ENCODE results near the gene TRIM47.

TRIM47 gene
- total RNA-seq, result 7.3 to 13.6 reads per million in 2 experiments

DNA sequence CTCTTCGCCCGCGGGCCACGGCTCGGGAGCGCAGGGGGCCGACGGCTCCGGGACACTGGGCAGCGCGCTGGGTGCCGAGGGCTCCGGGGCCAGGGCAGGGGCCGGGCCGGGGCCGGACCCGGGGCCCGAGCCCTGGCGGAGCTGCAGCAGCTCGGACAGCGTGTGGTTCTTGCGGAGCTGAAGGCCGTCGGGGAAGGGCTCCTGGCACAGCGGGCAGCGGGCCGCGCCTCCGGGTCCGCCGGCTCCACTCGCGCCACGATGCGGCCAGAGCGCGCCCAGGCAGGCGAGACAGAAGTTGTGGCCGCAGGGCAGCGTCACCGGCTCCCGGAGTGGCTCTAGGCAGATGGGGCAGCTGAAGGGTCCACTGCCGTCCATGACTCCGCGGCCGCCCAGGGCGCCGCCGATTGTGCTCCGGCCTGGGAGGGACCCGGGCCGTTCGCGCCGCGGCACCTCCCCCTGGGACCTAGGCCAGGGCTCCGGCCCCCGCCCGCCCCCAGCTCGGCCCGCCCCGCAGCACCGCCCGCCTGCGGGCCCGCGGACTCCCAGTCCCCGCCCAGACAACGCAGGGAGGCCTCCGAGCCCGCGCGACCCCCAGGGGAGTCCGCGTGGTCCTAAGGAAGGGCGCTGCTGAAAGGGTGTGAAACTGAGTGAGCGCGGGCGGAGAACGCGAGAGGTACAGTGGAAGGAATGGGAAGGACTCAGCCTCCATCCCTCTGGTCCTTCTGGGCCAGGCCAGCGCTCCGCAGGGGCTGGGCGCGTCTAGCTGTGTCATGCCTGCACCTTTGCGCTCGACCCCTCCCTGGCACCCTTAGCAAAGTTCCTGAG is at the start of gene TRIM47:
Gene TRIM47, minus strand, starts transcription at position 408 of the 825 bp plus-strand sequence. Its CDS starts 33 bp downstream, at position 375.
- no peak for DNase-seq (ENCODE audit: low read depth)

- DNase-seq (ENCODE audit: low read depth), result no peak
Observed at GRCh38 chr17:75927286-75927922, 49.0 kb upstream of the TRIM47 start.

- DNase-seq (ENCODE audit: low read depth), result no peak
Observed at GRCh38 chr17:75926456-75926855, 48.1 kb upstream of the TRIM47 start.

- no peak for DNase-seq (ENCODE audit: low read depth)
Observed at GRCh38 chr17:75925912-75926311, 47.5 kb upstream of the TRIM47 start.

DNA sequence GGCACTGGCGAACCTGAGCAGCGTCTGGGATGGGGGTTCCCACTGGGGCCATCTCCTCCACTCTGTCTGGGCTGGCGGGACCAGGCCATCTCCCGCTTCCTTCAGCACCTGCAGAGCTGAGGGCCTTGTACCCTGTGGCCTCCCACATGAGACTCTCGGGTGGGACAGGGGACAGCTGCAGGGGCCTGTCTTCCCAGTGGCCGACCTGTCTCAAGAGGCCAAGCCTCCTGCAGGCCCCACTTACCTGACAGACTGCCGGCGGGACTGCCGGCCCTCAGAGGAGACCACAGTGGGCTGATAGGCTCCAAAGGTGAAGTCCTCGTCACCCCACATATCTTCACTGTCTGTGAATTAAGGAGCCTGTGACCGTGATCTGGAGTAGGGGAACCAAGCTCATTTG is 46.7 kb upstream of the TRIM47 start:
- DNase-seq (ENCODE audit: low read depth), result no peak

DNA sequence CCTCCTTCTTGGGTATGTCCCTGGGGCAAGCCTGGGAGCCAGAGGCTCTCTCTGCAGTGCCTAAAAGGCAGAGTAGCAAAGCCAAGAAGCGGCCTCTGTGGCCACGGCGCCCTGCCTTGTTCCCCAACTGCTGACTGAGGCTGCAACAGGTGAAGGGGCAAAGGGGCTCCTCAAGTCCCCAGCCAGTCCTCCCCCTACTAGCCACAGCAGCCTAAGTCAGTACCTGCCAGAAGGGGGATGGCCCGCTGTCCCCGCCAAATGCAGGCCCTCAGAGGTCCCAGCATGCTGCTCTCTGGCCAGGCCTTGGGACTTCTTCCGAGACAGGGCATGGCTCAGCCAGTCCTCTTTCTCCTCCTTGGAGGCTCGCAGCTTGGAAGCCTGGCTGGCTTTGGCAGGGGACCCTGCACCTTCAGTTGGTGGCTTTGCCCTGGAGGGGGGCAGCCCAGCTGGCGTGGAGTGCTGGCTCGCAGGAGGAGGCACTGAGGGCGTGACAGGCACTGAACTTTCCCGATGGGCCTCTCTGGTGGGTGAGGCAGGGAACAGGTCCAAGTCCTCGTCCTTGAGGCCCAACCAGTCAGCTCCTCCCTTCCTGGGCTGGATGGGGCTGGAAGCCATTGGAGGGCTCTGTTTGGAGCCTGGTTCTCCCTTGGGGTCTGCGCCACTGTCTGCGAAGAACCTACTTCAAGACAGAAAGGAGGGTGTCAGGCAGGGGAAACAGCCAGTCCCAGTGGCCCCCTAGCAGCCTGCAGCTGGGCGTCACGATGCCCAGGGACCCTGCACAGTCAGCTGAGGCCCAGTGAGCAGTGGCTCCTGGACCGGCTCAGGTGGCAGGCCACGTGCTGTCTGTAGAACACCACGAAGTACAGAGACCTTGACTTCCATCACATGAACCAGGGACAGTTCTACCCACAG is 44.8 kb upstream of the TRIM47 start:
- DNase-seq (ENCODE audit: low read depth), result no peak

GRCh38 chr17:75922173-75922961 is 44.0 kb upstream of the TRIM47 start:
- DNase-seq (ENCODE audit: low read depth), result no peak

DNA sequence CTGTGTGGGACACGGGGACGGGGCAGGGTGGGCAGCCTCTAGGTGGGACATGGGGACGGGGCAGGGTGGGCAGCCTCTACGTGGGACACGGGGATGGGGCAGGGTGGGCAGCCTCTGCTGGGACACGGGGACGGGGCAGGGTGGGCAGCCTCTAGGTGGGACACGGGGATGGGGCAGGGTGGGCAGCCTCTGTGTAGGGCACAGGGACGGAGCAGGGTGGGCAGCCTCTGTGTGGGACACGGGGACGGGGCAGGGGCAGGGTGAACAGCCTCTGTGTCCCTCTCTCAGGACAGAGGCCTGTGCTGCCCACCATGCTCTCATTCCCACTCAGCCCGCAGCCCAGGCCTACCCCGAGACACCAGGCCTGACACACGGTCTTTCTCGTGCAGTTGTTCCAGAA is 43.2 kb upstream of the TRIM47 start:
- no peak for DNase-seq (ENCODE audit: low read depth)

- DNase-seq (ENCODE audit: low read depth), result no peak
Observed at GRCh38 chr17:75920045-75920560, 41.7 kb upstream of the TRIM47 start.

DNA sequence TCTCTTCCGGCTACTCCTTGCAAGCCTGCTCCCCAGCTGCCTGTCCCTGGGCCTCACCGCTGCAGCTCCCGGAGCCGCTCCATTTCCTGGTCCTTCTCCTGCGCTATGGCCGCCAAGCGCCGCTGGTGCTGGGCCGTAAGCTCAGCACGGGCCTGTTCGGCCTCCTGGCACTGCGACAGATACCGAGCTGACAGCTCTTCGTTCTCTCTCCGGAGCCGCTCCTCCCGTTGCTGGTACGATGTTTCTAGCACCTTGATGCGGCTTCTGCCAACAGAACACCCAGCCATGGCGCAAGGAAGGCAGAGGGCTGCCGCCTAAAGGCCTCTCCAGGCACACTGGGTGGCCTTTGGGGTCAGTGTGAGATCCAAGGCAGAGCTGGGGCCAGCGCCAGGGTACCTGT is 41.2 kb upstream of the TRIM47 start:
- DNase-seq (ENCODE audit: low read depth), result no peak

DNA sequence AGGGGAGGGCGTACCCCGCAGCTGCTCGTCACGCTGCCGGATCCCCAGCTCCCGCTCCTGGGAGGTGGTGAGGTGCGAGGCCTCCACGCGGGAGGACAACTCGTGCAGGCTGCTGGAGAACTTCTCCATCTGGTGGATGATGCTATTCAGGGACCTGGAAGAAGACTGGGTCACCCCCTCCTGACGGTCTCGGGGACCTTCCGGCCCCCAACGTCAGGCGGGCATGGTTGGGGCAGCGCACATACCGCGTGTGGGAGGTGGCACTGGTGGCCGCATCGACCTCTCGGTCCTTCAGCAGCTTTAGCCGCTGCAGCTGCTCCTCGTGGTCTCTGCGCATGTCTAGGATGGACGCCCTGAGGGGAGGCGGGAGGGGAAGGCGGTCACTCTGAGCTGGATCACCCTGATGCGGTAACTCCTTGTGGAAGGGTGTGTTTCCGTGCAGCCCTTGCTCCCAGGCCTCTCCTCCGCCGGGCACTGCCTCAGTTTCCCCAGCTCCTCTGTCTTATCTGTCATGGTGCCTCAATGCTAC is 39.6 kb upstream of the TRIM47 start:
- no peak for DNase-seq (ENCODE audit: low read depth)

GRCh38 chr17:75917141-75917916 is 38.9 kb upstream of the TRIM47 start:
- no peak for DNase-seq (ENCODE audit: low read depth)

GRCh38 chr17:75915268-75915667 is 36.9 kb upstream of the TRIM47 start:
- DNase-seq (ENCODE audit: low read depth), result no peak

DNA sequence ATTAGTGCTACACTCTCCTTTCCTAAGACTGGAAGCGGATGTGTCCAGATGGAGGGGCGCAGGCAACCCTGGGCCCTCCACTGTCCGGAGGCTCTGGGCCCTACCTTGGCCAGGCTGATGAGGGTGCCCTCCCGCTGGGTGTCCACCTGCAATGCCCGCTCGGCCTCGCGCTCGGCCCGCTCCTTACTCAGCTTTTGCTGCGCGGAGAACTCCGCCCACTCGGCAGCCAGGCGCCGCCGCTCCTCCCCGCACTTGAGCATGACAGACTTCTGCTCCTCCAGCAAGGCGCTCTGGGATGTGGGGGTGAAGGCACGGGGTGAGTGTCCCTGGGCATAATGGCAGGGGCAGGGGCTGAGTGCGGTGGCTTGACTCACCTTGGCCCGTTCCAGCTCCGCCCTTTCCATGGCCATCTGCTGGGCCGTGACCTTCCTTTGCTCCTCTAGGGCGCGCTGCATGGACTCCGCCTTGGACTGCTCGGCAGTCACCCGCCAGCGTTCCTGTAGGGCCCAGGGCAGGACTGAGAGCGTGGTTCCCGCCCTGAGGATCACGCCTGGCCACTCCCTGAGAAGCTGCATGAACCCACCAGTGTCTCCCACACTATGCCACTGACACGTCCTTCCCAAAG is 36.4 kb upstream of the TRIM47 start:
- DNase-seq (ENCODE audit: low read depth), result no peak

DNA sequence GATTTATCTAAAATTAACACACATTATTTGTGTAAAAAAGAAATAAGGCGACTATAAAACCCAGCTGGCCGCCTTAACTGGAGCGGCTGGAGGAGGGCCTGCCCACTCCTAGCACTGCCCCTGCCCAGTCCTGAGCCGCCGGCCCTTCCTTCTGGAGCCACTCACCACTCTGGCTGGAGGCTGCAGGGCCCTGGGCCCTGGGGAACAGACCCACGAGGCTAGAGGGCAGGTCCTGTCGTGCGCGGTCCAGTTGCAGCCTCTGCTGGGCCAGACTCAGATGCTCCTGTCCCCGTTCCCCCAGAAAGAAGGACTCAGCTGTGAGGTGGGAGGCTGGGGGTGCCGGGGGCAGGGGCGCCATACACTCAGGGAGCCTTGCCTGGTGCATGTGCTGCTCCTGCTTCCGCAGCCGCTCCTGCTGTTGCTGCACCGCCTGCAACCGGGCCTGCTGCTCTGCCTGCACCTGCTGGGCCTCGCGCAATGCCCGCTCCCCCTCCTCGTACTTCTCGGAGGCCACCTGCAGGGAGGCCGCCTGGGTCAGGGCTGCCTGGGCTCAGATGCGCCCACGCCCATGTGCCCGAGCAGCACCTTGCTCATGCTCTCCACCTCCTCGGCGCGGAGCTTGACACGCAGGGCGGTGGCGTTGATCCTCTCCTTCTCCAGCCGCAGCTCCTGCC is 35.3 kb upstream of the TRIM47 start:
- no peak for DNase-seq (ENCODE audit: low read depth)

DNA sequence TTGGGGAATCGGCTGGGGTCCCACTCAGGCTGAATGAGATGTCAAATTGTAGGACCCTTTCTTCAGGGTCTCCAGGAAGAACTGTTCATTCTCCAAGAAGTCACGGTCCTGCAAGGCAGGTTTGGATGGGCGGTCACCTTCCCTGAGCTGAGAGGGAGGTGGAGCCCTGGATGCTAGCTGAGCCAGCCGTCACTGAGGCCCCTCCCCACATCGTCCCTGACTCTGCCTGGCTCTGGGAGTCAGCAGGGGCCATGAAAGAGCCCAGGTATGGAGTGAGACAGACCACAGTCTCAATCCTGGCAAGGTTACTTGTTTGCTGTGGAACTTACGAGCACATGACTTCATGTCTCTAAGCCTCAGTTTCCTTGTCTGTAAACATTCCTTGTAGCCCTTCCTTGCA is 32.3 kb upstream of the TRIM47 start:
- no peak for DNase-seq (ENCODE audit: low read depth)

DNA sequence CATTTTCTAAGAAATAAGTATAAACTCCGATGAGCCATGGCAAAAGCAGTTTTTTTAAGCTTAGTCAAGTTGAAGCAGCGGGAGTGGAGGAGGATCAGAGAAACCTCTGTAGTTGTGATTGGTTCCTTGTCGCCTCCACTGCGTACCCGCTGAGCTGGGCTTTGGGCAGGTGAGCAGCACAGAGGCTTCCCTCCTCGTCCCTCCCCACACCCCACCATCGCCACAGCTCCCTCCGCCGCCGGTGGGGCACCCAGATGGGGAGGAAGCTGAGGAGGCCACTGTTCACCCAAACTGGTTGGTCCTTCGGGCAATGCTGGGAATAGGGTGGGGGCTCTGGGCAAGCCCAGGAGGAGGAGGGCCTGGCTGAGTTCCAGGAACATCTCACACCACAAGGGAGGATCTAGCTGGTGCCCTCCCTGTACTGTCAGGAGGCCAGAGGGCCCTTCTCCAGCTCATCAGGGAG is 31.5 kb upstream of the TRIM47 start:
- DNase-seq (ENCODE audit: low read depth), result no peak

GRCh38 chr17:75909051-75909811 is 30.9 kb upstream of the TRIM47 start:
- no peak for DNase-seq (ENCODE audit: low read depth)
